ENCODE data around the gene NAA38.

The NAA38 gene

GRCh38 chr17:7846063-7846735 lies 11.2 kb downstream of the NAA38 start:
- DNase-seq (ENCODE audit: low spot score), result no peak
- no peak for TF ChIP-seq CTCF (IDR thresholded peaks at IDR 0.05; ENCODE audit: extremely low read depth, missing control alignments)

- TF ChIP-seq CTCF (IDR thresholded peaks at IDR 0.05; ENCODE audit: extremely low read depth, missing control alignments), result no peak
- DNase-seq (ENCODE audit: low spot score), result no peak
Observed at GRCh38 chr17:7845359-7846062, 11.8 kb downstream of the NAA38 start.

- no peak for TF ChIP-seq CTCF (IDR thresholded peaks at IDR 0.05; ENCODE audit: extremely low read depth, missing control alignments)
- DNase-seq (ENCODE audit: low spot score), result peak; percentile 95
Observed at GRCh38 chr17:7844292-7845154, 12.8 kb downstream of the NAA38 start.

GRCh38 chr17:7843536-7844291 lies 13.6 kb downstream of the NAA38 start:
- DNase-seq (ENCODE audit: low spot score), result peak; percentile 94
- no peak for TF ChIP-seq CTCF (IDR thresholded peaks at IDR 0.05; ENCODE audit: extremely low read depth, missing control alignments)

- DNase-seq (ENCODE audit: low spot score), result no peak
- TF ChIP-seq CTCF (IDR thresholded peaks at IDR 0.05; ENCODE audit: extremely low read depth, missing control alignments), result no peak
Observed at GRCh38 chr17:7843257-7843535, 14.2 kb downstream of the NAA38 start.

- DNase-seq (ENCODE audit: low spot score), result peak; percentile 84
- peak; percentile 3 for TF ChIP-seq CTCF (IDR thresholded peaks at IDR 0.05; ENCODE audit: extremely low read depth, missing control alignments)
Observed at GRCh38 chr17:7842380-7843256, 14.7 kb downstream of the NAA38 start.
